Thymus (tissue), 11 donors: ENCODE measurements around the gene SDE2. TPM values are rescaled to one million over a fixed set of nuclear protein-coding genes. Genes with fewer than 3 reads are reported as not detected.
"Not testable (repeated sequence)": the region's sequence is repeated elsewhere in the genome, so short reads cannot be mapped to it uniquely, and the experiment has no call there.

Experiments used
- DNase-seq, 9 donors: peaks; one replicate each; pipeline ENCODE4 v3.0.0-alpha.2; 2013; ENCODE audit warnings: low spot score in 9 of 9, low read depth in 6 of 9, missing footprints in 1 of 9
- H3K27ac ChIP-seq, 2 donors: one replicate each; pipeline ENCODE4 v1.5.1; 2013; ENCODE audit warnings: control low read depth in 1 of 2, low read depth in 1 of 2, low read length in 1 of 2, mild to moderate bottlenecking in 1 of 2, moderate library complexity in 1 of 2
- H3K27me3 ChIP-seq, 2 donors: one replicate each; pipeline ENCODE4 v1.5.1; 2013; ENCODE audit warnings: low read length in 1 of 2; ENCODE audit not compliant: control insufficient read depth in 2 of 2, insufficient read depth in 1 of 2
- H3K36me3 ChIP-seq, 2 donors: one replicate each; pipeline ENCODE4 v1.5.1; 2013; ENCODE audit warnings: low read length in 1 of 2, mild to moderate bottlenecking in 1 of 2, moderate library complexity in 1 of 2; ENCODE audit not compliant: control insufficient read depth in 2 of 2, insufficient read depth in 2 of 2
- H3K4me1 ChIP-seq, 2 donors: one replicate each; pipeline ENCODE4 v1.5.1; 2013; ENCODE audit warnings: low read length in 2 of 2; ENCODE audit not compliant: control insufficient read depth in 2 of 2, insufficient read depth in 2 of 2
- H3K4me3 ChIP-seq, 2 donors: one replicate each; pipeline ENCODE4 v1.5.1; 2013; ENCODE audit warnings: low read length in 2 of 2, control low read depth in 1 of 2, mild to moderate bottlenecking in 1 of 2
- H3K9me3 ChIP-seq, 2 donors: one replicate each; pipeline ENCODE4 v1.5.1; 2013; ENCODE audit warnings: low read length in 1 of 2, mild to moderate bottlenecking in 1 of 2; ENCODE audit not compliant: control insufficient read depth in 2 of 2, insufficient read depth in 1 of 2
- WGBS: extraction: QIAGEN DNeasy Blood & Tissue Kit; methylation state at CpG from one replicate; pipeline ENCODE4 v1.1.7; 2013; 5-methylcytosine and 5-hydroxymethylcytosine counted together
- polyA plus RNA-seq: library from polyadenylated mRNA; stranded (reverse); fragments of 200-250 nt; gene quantifications from one replicate; pipeline ENCODE4 v1.2.3, GENCODE V29; 2013
- total RNA-seq: library from RNA; stranded (reverse); fragments of 120-200 nt; gene quantifications from one replicate; pipeline ENCODE4 v1.2.4, GENCODE V29; 2013
- donor health status: healthy.

Gene SDE2
- total and polyA plus RNA-seq, 2 donors = 13.8 to 29.7 TPM

GRCh38 chr1:226001963-226002666 is 3.0 kb upstream of the SDE2 start:
- WGBS = 18% methylated on average over 9 of the region's 9 CpGs
- Histone ChIP-seq H3K36me3 (no peaks in the 10 kb centered on the region), H3K4me3 (no peak overlapping the region), H3K9me3 (no peaks in the 10 kb centered on the region), H3K27me3 (no peaks in the 10 kb centered on the region), H3K27ac (peak overlapping the region; percentile 88 to 100), H3K4me1 (peaks cover 31 to 49% of the 10 kb centered on the region in 2 donors)
- DNase-seq = peak in 4 of 9 donors; percentile 41 to 77 (median 50)

GRCh38 chr1:226001088-226001487 is 1.9 kb upstream of the SDE2 start:
- Histone ChIP-seq H3K4me1 (peaks cover 31 to 56% of the 10 kb centered on the region in 2 donors), H3K27me3 (no peaks in the 10 kb centered on the region), H3K27ac (peak overlapping the region; percentile 58 to 100), H3K4me3 (no peak overlapping the region), H3K36me3 (no peaks in the 10 kb centered on the region), H3K9me3 (no peaks in the 10 kb centered on the region)
- DNase-seq = peak in 1 of 9 donors; percentile 51
- 76% methylated on average over 8 of the region's 8 CpGs for whole genome bisulfite sequencing

- WGBS = 83% methylated on average over 21 of the region's 21 CpGs
- H3K9me3 ChIP-seq, H3K36me3 ChIP-seq, H3K27me3 ChIP-seq: not testable (repeated sequence)
- Histone ChIP-seq H3K4me1 (peaks cover 35 to 61% of the 10 kb centered on the region in 2 donors), H3K4me3 (peak overlapping the region; percentile 84 to 94), H3K27ac (peak overlapping the region; percentile 100)
- peak in 1 of 9 donors; percentile 47 for DNase-seq
Measured at GRCh38 chr1:226000493-226001081, 1.4 kb upstream of the SDE2 start.

GRCh38 chr1:225999912-226000337 is 782 bp upstream of the SDE2 start:
- WGBS = 2% methylated on average over 10 of the region's 10 CpGs
- Histone ChIP-seq H3K27me3 (no peaks in the 10 kb centered on the region), H3K27ac (peak overlapping the region; percentile 100), H3K4me1 (peaks cover 36 to 64% of the 10 kb centered on the region in 2 donors), H3K36me3 (peaks cover under 1 to 9% of the 10 kb centered on the region in 2 donors), H3K9me3 (no peaks in the 10 kb centered on the region), H3K4me3 (peak overlapping the region; percentile 84 to 94)
- peak in 2 of 9 donors; percentile 77 to 88 for DNase-seq

- under 1% methylated on average over 19 of the region's 19 CpGs for WGBS
- peaks cover 34 to 64% of the 10 kb centered on the region in 2 donors for H3K4me1 ChIP-seq
- peak overlapping the region; percentile 96 to 100 for H3K27ac ChIP-seq
- peak overlapping the region; percentile 84 to 94 for H3K4me3 ChIP-seq
- peaks cover 8 to 22% of the 10 kb centered on the region in 2 donors for H3K36me3 ChIP-seq
- no peaks in the 10 kb centered on the region for H3K27me3 ChIP-seq
- no peaks in the 10 kb centered on the region for H3K9me3 ChIP-seq
- DNase-seq = peak in 1 of 9 donors; percentile 41
Measured at GRCh38 chr1:225998560-225999226, 450 bp downstream of the SDE2 start.

- H3K36me3 ChIP-seq = peaks cover 17 to 36% of the 10 kb centered on the region in 2 donors
- peaks cover 21 to 50% of the 10 kb centered on the region in 2 donors for H3K4me1 ChIP-seq
- H3K4me3 ChIP-seq = peak overlapping the region; percentile 84 to 94
- peak overlapping the region; percentile 69 to 100 for H3K27ac ChIP-seq
- WGBS = 31% methylated on average over 5 of the region's 5 CpGs
- no peaks in the 10 kb centered on the region for H3K9me3 ChIP-seq
- DNase-seq = peak in 6 of 9 donors; percentile 59 to 88 (median 71)
- no peaks in the 10 kb centered on the region for H3K27me3 ChIP-seq
Measured at GRCh38 chr1:225996946-225997545, 2.1 kb downstream of the SDE2 start.

- H3K9me3 ChIP-seq = no peaks in the 10 kb centered on the region
- H3K4me3 ChIP-seq = peak overlapping the region; percentile 84 to 94
- H3K27me3 ChIP-seq = no peaks in the 10 kb centered on the region
- 62% methylated on average over 4 of the region's 4 CpGs for WGBS
- peak overlapping the region; percentile 69 to 100 for H3K27ac ChIP-seq
- peak in 2 of 9 donors; percentile 41 to 68 for DNase-seq
- H3K36me3 ChIP-seq = peaks cover 25 to 45% of the 10 kb centered on the region in 2 donors
- H3K4me1 ChIP-seq = peaks cover 18 to 48% of the 10 kb centered on the region in 2 donors
Measured at GRCh38 chr1:225995919-225996864, 3.0 kb downstream of the SDE2 start.
